GM12864 (cell line): ENCODE measurements around the gene PLAAT2.
"Not testable (repeated sequence)": the region's sequence is repeated elsewhere in the genome, so short reads cannot be mapped to it uniquely, and the experiment has no call there.

Experiments used
- DNase-seq: peaks from one replicate; pipeline ENCODE4 v3.0.0-alpha.2; 2011; ENCODE audit warnings: low read depth
- H3K4me3 ChIP-seq: 2 replicates; pipeline ENCODE4 v1.5.1; 2011; ENCODE audit warnings: mild to moderate bottlenecking, low read depth, low read length, control low read depth
- TF ChIP-seq, protein P1 (sequence below): IDR thresholded peaks from 2 replicates; pipeline ENCODE4 v1.5.1; 2011; ENCODE audit warnings: low read depth, mild to moderate bottlenecking, moderate library complexity, low read length, control low read depth, inconsistent platforms; ENCODE audit errors: missing control alignments

Gene PLAAT2

GRCh38 chr11:63551889-63552266, 11.3 kb downstream of the PLAAT2 start:
- no peak for DNase-seq
- TF ChIP-seq, protein P1, sequence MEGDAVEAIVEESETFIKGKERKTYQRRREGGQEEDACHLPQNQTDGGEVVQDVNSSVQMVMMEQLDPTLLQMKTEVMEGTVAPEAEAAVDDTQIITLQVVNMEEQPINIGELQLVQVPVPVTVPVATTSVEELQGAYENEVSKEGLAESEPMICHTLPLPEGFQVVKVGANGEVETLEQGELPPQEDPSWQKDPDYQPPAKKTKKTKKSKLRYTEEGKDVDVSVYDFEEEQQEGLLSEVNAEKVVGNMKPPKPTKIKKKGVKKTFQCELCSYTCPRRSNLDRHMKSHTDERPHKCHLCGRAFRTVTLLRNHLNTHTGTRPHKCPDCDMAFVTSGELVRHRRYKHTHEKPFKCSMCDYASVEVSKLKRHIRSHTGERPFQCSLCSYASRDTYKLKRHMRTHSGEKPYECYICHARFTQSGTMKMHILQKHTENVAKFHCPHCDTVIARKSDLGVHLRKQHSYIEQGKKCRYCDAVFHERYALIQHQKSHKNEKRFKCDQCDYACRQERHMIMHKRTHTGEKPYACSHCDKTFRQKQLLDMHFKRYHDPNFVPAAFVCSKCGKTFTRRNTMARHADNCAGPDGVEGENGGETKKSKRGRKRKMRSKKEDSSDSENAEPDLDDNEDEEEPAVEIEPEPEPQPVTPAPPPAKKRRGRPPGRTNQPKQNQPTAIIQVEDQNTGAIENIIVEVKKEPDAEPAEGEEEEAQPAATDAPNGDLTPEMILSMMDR, result no peak
- no peak overlapping the region for H3K4me3 ChIP-seq

- TF ChIP-seq, protein P1, result no peak
- H3K4me3 ChIP-seq, result no peak overlapping the region
- no peak for DNase-seq
Measured at GRCh38 chr11:63551091-63551888, 11.9 kb downstream of the PLAAT2 start.

DNA sequence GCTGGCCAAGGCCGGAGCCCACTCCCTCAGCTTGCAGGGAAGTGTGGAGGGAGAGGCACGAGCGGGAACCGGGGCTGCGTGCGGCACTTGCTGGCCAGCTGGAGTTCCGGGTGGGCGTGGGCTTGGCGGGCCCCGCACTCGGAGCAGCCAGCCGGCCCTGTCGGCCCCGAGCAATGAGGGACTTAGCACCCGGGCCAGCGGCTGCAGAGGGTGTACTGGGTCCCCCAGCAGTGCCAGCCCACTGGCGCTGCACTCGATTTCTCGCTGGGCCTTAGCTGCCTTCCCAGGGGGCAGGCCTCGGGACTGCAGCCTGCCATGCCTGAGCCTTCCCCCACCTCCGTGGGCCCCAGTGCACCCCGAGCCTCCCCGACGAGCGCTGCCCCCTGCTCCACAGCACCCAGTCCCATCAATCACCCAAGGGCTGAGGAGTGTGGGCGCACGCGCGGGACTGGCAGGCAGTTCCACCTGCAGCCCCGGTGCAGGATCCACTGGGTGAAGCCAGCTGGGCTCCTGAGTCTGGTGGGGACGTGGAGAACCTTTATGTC, 13.0 kb downstream of the PLAAT2 start:
- not testable (repeated sequence) for H3K4me3 ChIP-seq, DNase-seq

DNA sequence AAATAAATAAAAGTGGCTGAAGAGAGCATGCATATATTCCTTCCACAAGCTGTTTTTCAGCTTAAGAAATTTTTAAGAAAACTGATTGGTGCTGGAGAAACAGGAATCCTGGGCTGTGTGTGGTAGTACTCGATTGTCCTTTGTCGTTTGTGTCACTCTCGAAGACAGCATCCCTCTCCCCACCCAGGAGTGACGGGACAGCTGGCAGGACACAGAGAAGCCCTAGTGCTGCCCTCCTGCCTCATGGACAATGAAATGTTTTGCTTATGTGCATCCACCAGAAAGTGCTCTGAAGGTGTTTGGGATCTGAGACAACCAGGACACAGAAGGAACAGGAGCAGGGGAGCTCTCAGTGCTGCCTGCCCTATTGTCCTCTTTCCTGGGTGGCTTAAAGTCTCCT, 13.8 kb downstream of the PLAAT2 start:
- TF ChIP-seq, protein P1, result no peak
- DNase-seq, result no peak
- no peak overlapping the region for H3K4me3 ChIP-seq

DNA sequence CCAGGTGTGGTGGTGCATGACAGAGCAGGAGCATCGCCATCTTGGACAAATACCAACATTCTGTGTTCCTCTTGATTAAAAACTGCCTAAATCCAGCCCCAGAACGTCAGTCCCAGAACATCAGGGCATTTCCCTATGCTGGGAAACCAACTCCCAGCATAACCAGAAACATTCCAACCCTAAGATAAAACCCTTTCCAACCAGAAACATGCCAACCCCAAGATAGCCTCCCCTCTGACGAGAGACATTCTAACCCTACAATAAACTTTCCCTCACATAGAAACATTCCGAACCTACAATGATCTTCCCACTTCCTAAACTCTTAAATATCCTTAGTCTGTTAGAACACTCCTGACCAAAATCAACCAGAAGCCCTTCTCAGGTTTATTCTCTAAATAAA, 15.0 kb downstream of the PLAAT2 start:
- DNase-seq, result no peak
- TF ChIP-seq, protein P1, result no peak
- no peak overlapping the region for H3K4me3 ChIP-seq

DNA sequence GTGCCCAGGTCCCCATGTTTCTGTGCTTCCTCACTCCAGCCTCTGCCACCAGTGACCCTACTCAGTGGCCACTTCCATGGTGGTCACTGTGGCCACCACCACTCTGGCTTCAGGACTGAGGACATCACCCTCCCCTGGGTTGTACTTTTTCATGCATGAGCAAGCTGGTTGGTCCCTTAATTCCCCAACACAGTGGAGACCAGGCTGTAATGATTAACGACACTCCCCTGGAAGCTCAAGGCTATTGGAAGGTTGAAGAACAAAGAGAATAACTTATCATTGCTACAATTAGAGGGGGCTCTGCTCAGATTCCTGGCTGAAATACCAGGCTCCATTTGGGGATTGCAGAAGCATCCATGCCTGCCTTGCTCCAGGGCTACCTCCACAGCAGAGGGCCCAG, 16.1 kb downstream of the PLAAT2 start:
- no peak for DNase-seq
- TF ChIP-seq, protein P1, result no peak
- no peak overlapping the region for H3K4me3 ChIP-seq

GRCh38 chr11:63543711-63544110, 19.5 kb downstream of the PLAAT2 start:
- TF ChIP-seq, protein P1, result no peak
- no peak overlapping the region for H3K4me3 ChIP-seq
- no peak for DNase-seq

DNA sequence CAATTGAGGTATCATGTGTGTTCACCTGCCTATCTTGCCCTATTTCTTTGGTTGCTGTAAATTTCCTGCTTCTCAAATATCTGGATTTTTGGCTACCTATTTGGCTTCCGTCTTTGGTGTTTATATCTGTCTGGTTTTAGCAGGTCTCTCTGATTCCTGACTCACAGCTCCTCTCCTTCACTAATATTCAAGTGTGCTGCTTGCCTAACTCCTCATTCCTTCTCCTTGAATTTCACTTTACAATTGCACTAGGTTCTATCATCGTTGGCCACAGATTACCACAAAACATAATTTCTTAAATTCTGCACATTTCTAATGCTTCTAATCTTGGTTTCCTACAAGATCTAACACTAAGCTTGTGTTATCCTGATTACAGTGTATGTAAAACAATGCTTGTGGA, 20.7 kb downstream of the PLAAT2 start:
- DNase-seq, H3K4me3 ChIP-seq: not testable (repeated sequence)
